CD4-positive, alpha-beta memory T cell (primary cell): Measurements from ENCODE around the gene CTNS. TPM values are rescaled to one million over a fixed set of nuclear protein-coding genes. Genes with fewer than 3 reads are reported as not detected.

Experiments
- CTCF ChIA-PET: fragments of 350-600 bp; sonication (Branson Sonifier 250); formaldehyde crosslinking; loops from one replicate; lab custom pipeline; 2021; ENCODE audit warnings: inconsistent platforms; ENCODE audit not compliant: partially characterized antibody; lab: Charles Lee
- POLR2A ChIA-PET: fragments of 350-600 bp; sonication (Branson Sonifier 250); formaldehyde crosslinking; loops from one replicate; lab custom pipeline; 2021; ENCODE audit not compliant: partially characterized antibody; lab: Charles Lee
- DNase-seq, 5 donors: peaks; one replicate each; pipeline versions ENCODE4 v3.0.0 to v3.0.0-alpha.2; 2020 to 2022; ENCODE audit warnings: mixed read lengths in 1 of 5
- H3K27ac ChIP-seq: one replicate; pipeline ENCODE4 v1.7.0; 2013; ENCODE audit warnings: low read depth, low read length
- H3K27me3 ChIP-seq: 2 replicates; pipeline ENCODE4 v1.7.0; 2013; ENCODE audit warnings: mild to moderate bottlenecking, low read length, moderate library complexity; ENCODE audit not compliant: insufficient read depth
- H3K36me3 ChIP-seq: 2 replicates; pipeline ENCODE4 v1.7.0; 2013; ENCODE audit warnings: mild to moderate bottlenecking, low read length, moderate library complexity; ENCODE audit not compliant: insufficient read depth
- H3K4me1 ChIP-seq: 2 replicates; pipeline ENCODE4 v1.7.0; 2013; ENCODE audit warnings: mild to moderate bottlenecking, low read length, moderate library complexity; ENCODE audit not compliant: insufficient read depth
- H3K4me3 ChIP-seq, 2 donors: one replicate each; pipeline ENCODE4 v1.7.0; 2013; ENCODE audit warnings: low read length in 2 of 2, mild to moderate bottlenecking in 1 of 2
- H3K9me3 ChIP-seq, 2 donors: one replicate each; pipeline ENCODE4 v1.7.0; 2013; ENCODE audit warnings: low read length in 2 of 2, control low read depth in 1 of 2; ENCODE audit not compliant: control insufficient read depth in 1 of 2
- H3K27ac Mint-ChIP-seq, 7 donors: one replicate each; pipeline ENCODE4 v1.8.0; 2020 to 2021; ENCODE audit warnings: mixed read lengths in 7 of 7, mild to moderate bottlenecking in 6 of 7, inconsistent platforms in 3 of 7, moderate library complexity in 3 of 7
- H3K27me3 Mint-ChIP-seq, 2 donors: one replicate each; pipeline ENCODE4 v1.8.0; 2020 to 2021; ENCODE audit warnings: mixed read lengths in 2 of 2
- H3K36me3 Mint-ChIP-seq, 2 donors: one replicate each; pipeline ENCODE4 v1.8.0; 2020 to 2021; ENCODE audit warnings: mixed read lengths in 2 of 2, inconsistent platforms in 1 of 2, mild to moderate bottlenecking in 1 of 2
- H3K4me1 Mint-ChIP-seq, 4 donors: one replicate each; pipeline ENCODE4 v1.8.0; 2020 to 2021; ENCODE audit warnings: mixed read lengths in 4 of 4, mild to moderate bottlenecking in 1 of 4
- H3K4me3 Mint-ChIP-seq, 8 donors: one replicate each; pipeline ENCODE4 v1.8.0; 2020 to 2021; ENCODE audit warnings: mixed read lengths in 8 of 8, mild to moderate bottlenecking in 7 of 8, moderate library complexity in 6 of 8, inconsistent platforms in 3 of 8
- H3K9me3 Mint-ChIP-seq, 8 donors: one replicate each; pipeline ENCODE4 v1.8.0; 2020 to 2021; ENCODE audit warnings: mixed read lengths in 8 of 8, mild to moderate bottlenecking in 5 of 8, inconsistent platforms in 3 of 8, moderate library complexity in 1 of 8
- intact Hi-C: fragments of 100-400 bp; cut with micrococcal nuclease; formaldehyde crosslinking; loops from one replicate; pipeline ENCODE4 v1.15.1; 2023
- polyA plus RNA-seq, 2 donors: library from polyadenylated mRNA; unstranded; fragments of 300-500 nt; fragmentation: Illumina TruSeq; gene quantifications; one replicate each; pipeline ENCODE4 v1.2.3, GENCODE V29; 2021
- total RNA-seq, 2 experiments: library from RNA; stranded (reverse); gene quantifications; one replicate each; pipeline ENCODE4 v1.2.3, GENCODE V29; 2021

Gene CTNS
- total and polyA plus RNA-seq, 4 experiments from 2014 or later: 7.7 to 12.0 (median 9.8) TPM

GRCh38 chr17:3622977-3623594, 13.5 kb upstream of the CTNS start:
- H3K27ac ChIP-seq: no peak overlapping the region
- no peaks in the 10 kb centered on the region for H3K9me3 ChIP-seq
- POLR2A ChIA-PET: no interaction called here
- Mint-ChIP-seq H3K36me3 (peaks cover 46 to 49% of the 10 kb centered on the region in 2 donors), H3K27me3 (no peaks in the 10 kb centered on the region), H3K27ac (no peak overlapping the region), H3K4me1 (peaks cover 0 to 3% (median under 1%) of the 10 kb centered on the region in 4 donors), H3K9me3 (peaks cover 0 to 2% (median 0%) of the 10 kb centered on the region in 8 donors), H3K4me3 (no peak overlapping the region)
- intact Hi-C loops: no loop called here
- no peaks in the 10 kb centered on the region for H3K27me3 ChIP-seq
- CTCF ChIA-PET: no interaction called here
- no peak overlapping the region for H3K4me3 ChIP-seq
- no peak for DNase-seq
- peaks cover 17% of the 10 kb centered on the region for H3K36me3 ChIP-seq
- no peaks in the 10 kb centered on the region for H3K4me1 ChIP-seq

GRCh38 chr17:3626831-3627768, 9.5 kb upstream of the CTNS start:
- ChIA-PET CTCF (interaction anchor here (2.1 kb wide), 1 partner anchor 9 kb away, joined by 9 read pairs; the partner anchor contains the start of genes CTNS and SHPK), POLR2A (interaction anchor here (1.4 kb wide), 1 partner anchor 9 kb away, joined by 6 read pairs; the partner anchor contains the start of genes CTNS and SHPK)
- no peak overlapping the region for H3K27ac ChIP-seq
- H3K27me3 Mint-ChIP-seq: no peaks in the 10 kb centered on the region
- H3K4me3 ChIP-seq: no peak overlapping the region
- intact Hi-C loops: no loop called here
- H3K27me3 ChIP-seq: no peaks in the 10 kb centered on the region
- peaks cover 13% of the 10 kb centered on the region for H3K36me3 ChIP-seq
- no peaks in the 10 kb centered on the region for H3K4me1 ChIP-seq
- DNase-seq: no peak
- no peaks in the 10 kb centered on the region for H3K9me3 ChIP-seq
- H3K4me3 Mint-ChIP-seq: no peak overlapping the region
- peaks cover 38 to 40% of the 10 kb centered on the region in 2 donors for H3K36me3 Mint-ChIP-seq
- H3K9me3 Mint-ChIP-seq: peaks cover 0 to 2% (median 0%) of the 10 kb centered on the region in 8 donors
- peaks cover 0 to 3% (median under 1%) of the 10 kb centered on the region in 4 donors for H3K4me1 Mint-ChIP-seq
- peak overlapping the region in 2 of 7 donors; percentile 25 to 54 for H3K27ac Mint-ChIP-seq

- CTCF ChIA-PET: interaction anchor here (2.1 kb wide), 1 partner anchor 9 kb away, joined by 9 read pairs; the partner anchor contains the start of genes CTNS and SHPK
Observed at GRCh38 chr17:3627769-3628167, 8.8 kb upstream of the CTNS start.

GRCh38 chr17:3630781-3631180, 5.8 kb upstream of the CTNS start:
- Histone ChIP-seq H3K9me3 (no peaks in the 10 kb centered on the region), H3K4me3 (no peak overlapping the region), H3K36me3 (peaks cover 3% of the 10 kb centered on the region), H3K27me3 (no peaks in the 10 kb centered on the region), H3K27ac (no peak overlapping the region), H3K4me1 (peaks cover 5% of the 10 kb centered on the region)
- peaks cover 6 to 22% (median 13%) of the 10 kb centered on the region in 4 donors for H3K4me1 Mint-ChIP-seq
- intact Hi-C loops: no loop called here
- H3K9me3 Mint-ChIP-seq: peaks cover 0 to 2% (median 0%) of the 10 kb centered on the region in 8 donors
- ChIA-PET CTCF (no interaction called here), POLR2A (no interaction called here)
- DNase-seq: no peak
- peaks cover 27 to 29% of the 10 kb centered on the region in 2 donors for H3K36me3 Mint-ChIP-seq
- H3K27me3 Mint-ChIP-seq: no peaks in the 10 kb centered on the region
- H3K27ac Mint-ChIP-seq: no peak overlapping the region
- no peak overlapping the region for H3K4me3 Mint-ChIP-seq

More at GRCh38 chr17:3627769-3628167, 8.8 kb upstream of the CTNS start:
- POLR2A ChIA-PET: interaction anchor here (1.4 kb wide), 1 partner anchor 8 kb away, joined by 6 read pairs; the partner anchor contains the start of genes CTNS and SHPK
- H3K4me3 ChIP-seq: no peak overlapping the region
- no peaks in the 10 kb centered on the region for H3K27me3 ChIP-seq
- H3K4me1 Mint-ChIP-seq: peaks cover 0 to 7% (median 4%) of the 10 kb centered on the region in 4 donors
- H3K27ac Mint-ChIP-seq: no peak overlapping the region
- H3K27ac ChIP-seq: no peak overlapping the region
- no peaks in the 10 kb centered on the region for H3K4me1 ChIP-seq
- peaks cover 13% of the 10 kb centered on the region for H3K36me3 ChIP-seq
- peaks cover 0 to 2% (median 0%) of the 10 kb centered on the region in 8 donors for H3K9me3 Mint-ChIP-seq
- H3K27me3 Mint-ChIP-seq: no peaks in the 10 kb centered on the region
- DNase-seq: no peak
- H3K9me3 ChIP-seq: no peaks in the 10 kb centered on the region
- no peak overlapping the region for H3K4me3 Mint-ChIP-seq
- H3K36me3 Mint-ChIP-seq: peaks cover 38 to 41% of the 10 kb centered on the region in 2 donors
- intact Hi-C loops: no loop called here

DNA sequence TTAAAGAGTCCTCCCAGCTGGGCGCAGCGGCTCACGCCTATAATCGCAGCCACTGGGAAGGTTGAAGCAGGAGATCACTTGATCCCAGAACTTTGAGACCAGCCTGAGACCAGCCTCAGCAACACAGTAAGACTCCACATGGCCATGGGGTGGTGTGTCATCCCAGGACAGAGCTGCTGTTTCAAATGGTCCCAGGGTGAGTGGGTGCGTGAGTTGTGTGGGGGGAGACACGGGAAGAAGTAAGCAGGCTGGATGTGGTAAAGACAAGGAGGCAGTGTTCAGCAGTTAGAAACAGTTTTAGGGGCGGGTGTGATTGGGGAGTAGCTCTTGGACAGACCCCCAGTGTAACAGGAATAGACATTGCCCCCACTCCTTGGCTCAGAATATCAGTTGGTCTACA, 4.3 kb upstream of the CTNS start:
- peaks cover 9% of the 10 kb centered on the region for H3K4me1 ChIP-seq
- no peaks in the 10 kb centered on the region for H3K9me3 ChIP-seq
- no peak overlapping the region for H3K27ac ChIP-seq
- H3K36me3 Mint-ChIP-seq: peaks cover 17 to 21% of the 10 kb centered on the region in 2 donors
- H3K4me3 Mint-ChIP-seq: no peak overlapping the region
- H3K9me3 Mint-ChIP-seq: no peaks in the 10 kb centered on the region
- no peaks in the 10 kb centered on the region for H3K27me3 Mint-ChIP-seq
- CTCF ChIA-PET: interaction anchor here (1.1 kb wide), 1 partner anchor 18 kb away, joined by 4 read pairs; no protein-coding TSS in a partner anchor
- POLR2A ChIA-PET: interaction anchor here (0.6 kb wide), 1 partner anchor 778 kb away, joined by 3 read pairs; no protein-coding TSS in a partner anchor
- no peak overlapping the region for H3K4me3 ChIP-seq
- H3K4me1 Mint-ChIP-seq: peaks cover 11 to 26% (median 17%) of the 10 kb centered on the region in 4 donors
- H3K27ac Mint-ChIP-seq: peak overlapping the region in 2 of 7 donors; percentile 15 to 38
- H3K36me3 ChIP-seq: peaks cover 3% of the 10 kb centered on the region
- H3K27me3 ChIP-seq: no peaks in the 10 kb centered on the region
- intact Hi-C loops: no loop called here
- DNase-seq: no peak

DNA sequence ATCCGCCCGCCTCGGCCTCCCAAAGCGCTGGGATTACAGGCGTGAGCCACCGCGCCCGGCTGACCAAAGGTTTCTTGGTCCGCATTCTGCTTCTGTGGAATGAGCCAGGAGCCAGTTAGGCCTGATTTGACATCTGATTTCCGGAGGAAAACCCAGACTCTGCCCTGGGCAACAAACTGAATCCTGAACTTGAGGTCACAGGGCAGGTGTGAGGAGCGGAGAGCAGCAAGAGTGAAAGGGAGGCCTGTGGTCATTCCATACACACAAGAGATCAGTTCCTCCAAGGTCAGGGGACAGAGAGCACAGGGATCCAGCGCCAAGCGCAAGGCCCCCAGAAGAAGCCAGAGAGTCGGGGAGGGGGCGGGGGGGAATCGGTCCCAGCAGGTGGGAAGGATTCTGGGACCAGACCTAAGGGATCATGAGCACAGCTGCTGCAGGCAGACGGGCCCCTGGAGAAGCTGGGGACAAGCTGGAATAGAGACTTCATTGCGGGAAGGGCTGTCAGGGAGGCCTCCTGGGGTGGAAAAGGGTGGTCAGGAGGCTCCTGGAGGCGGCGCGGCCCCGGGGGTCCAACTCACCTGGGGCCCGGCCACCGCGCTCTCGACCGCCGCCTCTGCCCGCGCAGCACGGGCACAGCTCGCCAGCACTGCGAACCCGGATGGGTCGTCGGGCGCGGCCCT, 946 bp upstream of the CTNS start:
- peak overlapping the region; percentile 98 for H3K27ac ChIP-seq
- peak overlapping the region; percentile 96 to 100 (median 98) for H3K4me3 Mint-ChIP-seq
- H3K4me1 ChIP-seq: peaks cover 11% of the 10 kb centered on the region
- no peaks in the 10 kb centered on the region for H3K27me3 ChIP-seq
- peaks cover 12 to 37% (median 24%) of the 10 kb centered on the region in 4 donors for H3K4me1 Mint-ChIP-seq
- no peaks in the 10 kb centered on the region for H3K9me3 Mint-ChIP-seq
- intact Hi-C loops: loop anchor here (1.0 to 5.0 kb wide), 3 partner anchors 33 to 732 kb away; partner anchors contain the start of genes EMC6, TAX1BP3 and UBE2G1
- H3K27ac Mint-ChIP-seq: peak overlapping the region; percentile 17 to 91 (median 69)
- H3K9me3 ChIP-seq: no peaks in the 10 kb centered on the region
- no peaks in the 10 kb centered on the region for H3K27me3 Mint-ChIP-seq
- no peak for DNase-seq
- ChIA-PET POLR2A (interaction anchor here (0.9 to 2.3 kb wide), 12 partner anchors 8 to 1866 kb away, joined by 3 to 8 read pairs (median 4); partner anchors contain the start of genes CYB5D2, EMC6, NCBP3 and TAX1BP3), CTCF (interaction anchor here (1.1 to 2.3 kb wide), 5 partner anchors 9 to 788 kb away, joined by 3 to 9 read pairs (median 5); no protein-coding TSS in a partner anchor)
- H3K4me3 ChIP-seq: peak overlapping the region; percentile 73 to 99
- no peaks in the 10 kb centered on the region for H3K36me3 ChIP-seq
- H3K36me3 Mint-ChIP-seq: peaks cover 7 to 10% of the 10 kb centered on the region in 2 donors
